SU-DHL-6 (cell line): Measurements from ENCODE around the gene KCNC3.

Experiments
- H2AFZ ChIP-seq: fragments of 200-600 bp; sonication (generic); 2 replicates; pipeline ENCODE4 v1.6.1; 2014; ENCODE audit warnings: low read depth, mild to moderate bottlenecking, moderate library complexity, mixed read lengths, antibody characterized with exemption, low read length; ENCODE audit not compliant: severe bottlenecking
- H3F3A ChIP-seq: fragments of 200-600 bp; shearing (Covaris generic); 2 replicates; pipeline ENCODE4 v1.6.0; 2016; ENCODE audit warnings: antibody characterized with exemption, mild to moderate bottlenecking; ENCODE audit not compliant: insufficient read depth
- H3K27ac ChIP-seq: fragments of 200-600 bp; sonication (generic); 2 replicates; pipeline ENCODE4 v1.5.1; 2016; ENCODE audit warnings: low read depth, mild to moderate bottlenecking, low read length, moderate library complexity, mixed read lengths
- H3K27me3 ChIP-seq: fragments of 200-600 bp; sonication (generic), shearing (Covaris generic); 2 replicates; pipeline ENCODE4 v1.6.0; 2014; ENCODE audit warnings: mild to moderate bottlenecking, low read length
- H3K36me3 ChIP-seq: fragments of 200-600 bp; sonication (generic); 2 replicates; pipeline ENCODE4 v1.6.1; 2014; ENCODE audit warnings: mild to moderate bottlenecking, low read length, mixed read lengths
- H3K4me2 ChIP-seq: fragments of 300-600, 200-600 bp; shearing (Covaris generic), sonication (generic); 2 replicates; pipeline ENCODE4 v1.6.0; 2014; ENCODE audit warnings: low read length, low read depth, mild to moderate bottlenecking; ENCODE audit not compliant: poor library complexity, severe bottlenecking
- H3K4me3 ChIP-seq: fragments of 200-600 bp; sonication (generic); 2 replicates; pipeline ENCODE4 v1.5.1; 2014; ENCODE audit warnings: antibody characterized with exemption, low read length, mild to moderate bottlenecking, mixed read lengths; ENCODE audit not compliant: insufficient read depth, poor library complexity, severe bottlenecking
- H3K79me2 ChIP-seq: fragments of 200-600 bp; sonication (generic); 2 replicates; pipeline ENCODE4 v1.6.1; 2014; ENCODE audit warnings: mild to moderate bottlenecking, low read length, moderate library complexity; ENCODE audit not compliant: insufficient read depth
- H3K9ac ChIP-seq: fragments of 200-600 bp; sonication (generic); 2 replicates; pipeline ENCODE4 v1.7.0; 2014; ENCODE audit warnings: mild to moderate bottlenecking, low read length
- H3K9me2 ChIP-seq: fragments of 200-600 bp; sonication (generic); replicated peaks from 2 replicates; pipeline ENCODE4 v1.6.1; 2014; ENCODE audit warnings: low read length; ENCODE audit not compliant: insufficient read depth
- H3K9me3 ChIP-seq: fragments of 200-600 bp; sonication (generic); 2 replicates; pipeline ENCODE4 v1.6.1; 2014; ENCODE audit warnings: low read length, mixed read lengths; ENCODE audit not compliant: insufficient read depth
- H4K20me1 ChIP-seq: fragments of 200-600 bp; sonication (generic); 2 replicates; pipeline ENCODE4 v1.6.1; 2014; ENCODE audit warnings: low read depth, mild to moderate bottlenecking, antibody characterized with exemption, low read length, moderate library complexity, mixed read lengths
- CTCF ChIP-seq: fragments of 200-600 bp; sonication (generic); IDR thresholded peaks from one replicate; pipeline ENCODE4 v1.5.1; 2017; ENCODE audit warnings: antibody characterized with exemption, mild to moderate bottlenecking, low read length, moderate library complexity; ENCODE audit not compliant: insufficient read depth, poor library complexity, severe bottlenecking
- EZH2phosphoT487 ChIP-seq: fragments of 200-600 bp; sonication (generic), shearing (Covaris generic); conservative IDR thresholded peaks from 2 replicates; pipeline ENCODE4 v1.6.1; 2018; ENCODE audit warnings: mild to moderate bottlenecking, antibody characterized with exemption, low read length, moderate library complexity, mixed read lengths

Gene KCNC3

DNA sequence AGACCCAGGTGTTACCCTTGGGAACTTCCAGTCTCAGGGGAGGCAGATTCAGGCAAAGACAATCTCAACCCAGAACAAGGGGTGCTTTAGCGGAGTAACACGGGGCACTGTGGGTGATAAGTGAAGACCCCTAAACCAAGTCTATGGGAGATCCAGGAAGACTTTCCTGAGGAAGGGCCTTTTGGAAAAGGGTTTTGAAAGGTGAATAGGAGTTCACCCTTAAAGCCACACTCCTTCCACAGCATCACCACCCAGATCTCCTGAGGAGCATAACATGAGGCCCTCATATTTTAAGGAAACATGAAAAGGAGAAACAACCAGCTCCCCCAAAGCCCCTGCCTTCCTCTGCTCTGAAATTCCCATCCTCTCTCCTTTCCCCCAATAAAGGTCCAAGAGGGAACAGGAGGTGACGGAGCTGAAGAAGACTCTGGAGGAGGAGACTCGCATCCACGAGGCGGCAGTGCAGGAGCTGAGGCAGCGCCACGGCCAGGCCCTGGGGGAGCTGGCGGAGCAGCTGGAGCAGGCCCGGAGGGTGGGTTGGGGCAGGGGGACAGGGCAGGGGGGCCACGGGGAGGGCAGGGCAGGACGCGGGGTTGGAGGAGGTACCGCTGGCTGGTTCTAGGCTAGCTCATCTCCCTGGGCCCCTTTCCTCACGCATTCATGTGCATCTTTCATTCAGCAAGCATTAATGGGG, 52.7 kb downstream of the KCNC3 start:
- Histone ChIP-seq H3K27me3 (no peaks in the 10 kb centered on the region), H3F3A (no peaks in the 10 kb centered on the region), H3K79me2 (no peaks in the 10 kb centered on the region), H3K9ac (no peak overlapping the region), H3K36me3 (no peaks in the 10 kb centered on the region), H3K9me3 (no peaks in the 10 kb centered on the region), H4K20me1 (no peaks in the 10 kb centered on the region), H3K27ac (no peak overlapping the region), H3K4me3 (no peak overlapping the region), H2AFZ (no peak overlapping the region), H3K9me2 (no peaks in the 10 kb centered on the region), H3K4me2 (no peak overlapping the region)
- TF ChIP-seq CTCF (no peak), EZH2phosphoT487 (no peak)

GRCh38 chr19:50275577-50276368, 53.4 kb downstream of the KCNC3 start:
- Histone ChIP-seq H3K9me2 (no peaks in the 10 kb centered on the region), H3K36me3 (no peaks in the 10 kb centered on the region), H4K20me1 (no peaks in the 10 kb centered on the region), H3K27ac (no peak overlapping the region), H3K79me2 (no peaks in the 10 kb centered on the region), H3K4me2 (no peak overlapping the region), H3F3A (no peaks in the 10 kb centered on the region), H3K4me3 (no peak overlapping the region), H3K27me3 (no peaks in the 10 kb centered on the region), H2AFZ (no peak overlapping the region), H3K9me3 (no peaks in the 10 kb centered on the region), H3K9ac (no peak overlapping the region)
- no peak for TF ChIP-seq EZH2phosphoT487
- TF ChIP-seq CTCF: no peak

GRCh38 chr19:50273821-50274220, 55.4 kb downstream of the KCNC3 start:
- TF ChIP-seq EZH2phosphoT487: no peak
- TF ChIP-seq CTCF: no peak

More at GRCh38 chr19:50273821-50274220, 55.4 kb downstream of the KCNC3 start:
- no peak overlapping the region for H3K9ac ChIP-seq
- H4K20me1 ChIP-seq: no peaks in the 10 kb centered on the region
- no peak overlapping the region for H2AFZ ChIP-seq
- H3K9me3 ChIP-seq: no peaks in the 10 kb centered on the region
- no peaks in the 10 kb centered on the region for H3K27me3 ChIP-seq
- no peaks in the 10 kb centered on the region for H3K36me3 ChIP-seq
- H3K79me2 ChIP-seq: no peaks in the 10 kb centered on the region
- no peak overlapping the region for H3K27ac ChIP-seq
- H3K4me2 ChIP-seq: no peak overlapping the region
- no peak overlapping the region for H3K4me3 ChIP-seq
- no peaks in the 10 kb centered on the region for H3K9me2 ChIP-seq
- no peaks in the 10 kb centered on the region for H3F3A ChIP-seq
